ENCODE measurements around the gene SFTPD.
A peak's percentile ranks its signal among the peaks of the same experiment; 100 is the strongest.
"Not testable (repeated sequence)": the region's sequence is repeated elsewhere in the genome, so short reads cannot be mapped to it uniquely, and the experiment has no call there.

Gene SFTPD

DNA sequence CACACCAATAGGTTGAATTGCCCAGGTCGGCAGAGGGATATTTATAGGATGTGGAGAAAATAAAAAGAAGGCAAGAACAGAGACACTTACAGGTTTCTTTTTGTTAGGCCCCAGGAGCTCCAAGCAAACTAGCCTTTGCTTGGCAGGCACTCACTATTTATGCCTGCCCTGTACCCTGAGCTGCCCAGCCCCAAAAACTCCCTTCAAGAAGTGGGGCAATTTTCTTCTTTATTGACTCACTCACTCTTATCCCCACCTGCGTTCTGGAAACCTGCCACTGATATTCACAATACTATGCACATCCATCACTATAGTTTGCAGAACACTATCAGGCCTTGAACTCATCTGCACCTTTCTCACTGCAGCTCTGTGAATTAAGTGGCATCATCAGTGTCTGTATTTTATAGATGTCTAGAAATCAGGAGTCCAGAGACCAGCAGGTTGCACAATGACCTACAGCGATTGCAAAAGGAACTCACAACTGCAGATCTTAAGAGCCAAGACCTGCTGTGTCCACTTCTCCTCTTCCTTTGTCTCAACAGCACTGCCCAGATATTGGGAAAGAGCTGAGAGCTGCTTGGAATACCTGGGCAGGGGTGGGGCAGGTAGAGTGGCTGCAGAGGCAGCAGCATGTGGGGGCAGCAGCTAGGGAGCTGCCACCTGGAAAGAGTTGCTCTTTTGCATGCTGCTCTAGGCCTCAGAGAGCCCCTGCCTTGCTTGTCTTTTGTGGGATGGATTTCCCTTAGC is at the start of gene SFTPD:
Gene SFTPD, minus strand, starts transcription at position 130 of the 747 bp plus-strand sequence. CDS start 2,446 bp downstream, outside the sequence.
- no peak for DNase-seq

DNA sequence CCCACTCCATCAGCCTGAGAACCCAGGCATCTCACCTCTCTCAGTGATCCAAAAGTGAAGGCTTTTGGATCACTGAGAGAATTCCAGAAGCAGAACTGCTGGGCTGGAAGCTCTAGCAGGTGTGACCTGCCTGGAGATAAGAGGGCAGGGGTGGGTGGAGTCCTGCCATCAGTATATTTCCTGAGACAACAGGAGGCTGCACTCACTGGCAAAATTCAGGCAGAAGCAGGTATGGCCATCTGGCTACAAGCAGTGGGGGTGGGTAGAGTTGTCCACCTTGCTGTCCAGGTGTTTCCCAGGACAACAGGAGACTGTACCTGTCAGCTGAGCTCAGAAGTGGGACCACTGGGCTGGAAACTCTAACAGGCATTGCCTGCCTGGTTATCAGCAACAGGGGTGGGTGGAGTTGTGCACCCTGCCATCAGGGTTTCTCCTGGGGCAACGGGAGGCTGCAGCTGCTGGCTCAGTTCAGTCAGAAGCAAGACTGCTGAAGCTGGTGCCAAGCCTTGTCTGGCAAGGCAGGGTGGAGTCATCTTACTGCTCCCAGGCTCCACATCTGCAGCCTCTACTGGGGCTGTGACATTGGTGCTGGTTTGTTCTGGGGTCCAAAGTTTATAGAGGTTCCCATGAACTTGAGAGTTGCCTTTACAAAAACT is 47.2 kb upstream of the SFTPD start:
- peak; percentile 83 for DNase-seq

DNA sequence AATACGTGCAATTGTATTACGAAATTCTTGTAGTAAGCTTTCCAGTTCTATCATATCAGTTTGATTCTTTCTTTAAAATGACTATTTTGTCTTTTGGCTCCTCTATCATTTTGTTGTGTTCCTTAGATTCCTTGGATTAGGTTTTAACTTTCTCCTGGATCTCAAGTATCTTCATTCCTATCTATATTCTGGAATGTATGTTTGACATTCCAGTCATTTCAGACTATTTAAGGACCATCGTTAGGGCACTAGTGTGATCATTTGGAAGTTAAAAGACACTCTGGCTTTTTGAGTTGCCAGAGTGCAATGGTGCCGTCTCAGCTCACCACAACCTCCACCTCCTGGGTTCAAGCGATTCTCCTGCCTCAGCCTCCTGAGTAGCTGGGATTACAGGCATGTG is 45.7 kb upstream of the SFTPD start:
- no peak for DNase-seq

DNA sequence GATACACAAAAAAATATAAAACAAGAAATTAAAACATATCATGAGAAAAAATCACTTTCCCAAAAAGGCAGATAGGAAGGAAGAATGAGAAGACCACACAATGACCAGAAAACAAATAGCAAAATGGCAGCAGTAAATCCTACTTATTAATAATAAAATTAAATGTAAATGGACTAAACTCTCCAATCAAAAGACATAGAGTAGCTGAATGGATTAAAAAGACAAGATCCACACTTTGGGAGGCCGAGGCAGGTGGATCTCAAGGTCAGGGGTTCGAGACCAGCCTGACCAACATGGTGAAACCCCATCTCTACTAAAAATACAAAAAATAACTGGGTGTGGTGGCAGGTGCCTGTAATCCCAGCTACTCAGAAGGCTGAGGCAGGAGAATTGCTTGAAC is 39.3 kb upstream of the SFTPD start:
- not testable (repeated sequence) for DNase-seq

DNA sequence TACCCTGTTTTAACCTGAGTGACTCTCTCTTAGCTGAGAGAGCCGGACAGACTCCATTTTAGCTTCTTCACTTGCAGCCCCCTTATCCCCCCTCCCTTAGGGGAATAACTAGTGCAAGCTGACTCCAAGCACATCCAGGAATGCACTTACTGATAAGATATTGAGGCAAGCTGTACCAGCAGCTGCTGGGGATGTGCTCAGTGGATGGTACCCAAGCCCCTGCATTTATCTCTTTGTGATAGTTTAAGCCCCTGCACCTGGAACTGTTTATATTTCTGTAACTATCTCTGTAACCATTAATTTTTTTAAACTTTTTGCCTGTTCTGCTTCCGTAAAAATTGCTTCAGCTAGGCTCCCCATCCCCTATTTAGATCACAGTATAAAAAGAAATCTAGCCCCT is 37.8 kb upstream of the SFTPD start:
- DNase-seq = not testable (repeated sequence)

DNA sequence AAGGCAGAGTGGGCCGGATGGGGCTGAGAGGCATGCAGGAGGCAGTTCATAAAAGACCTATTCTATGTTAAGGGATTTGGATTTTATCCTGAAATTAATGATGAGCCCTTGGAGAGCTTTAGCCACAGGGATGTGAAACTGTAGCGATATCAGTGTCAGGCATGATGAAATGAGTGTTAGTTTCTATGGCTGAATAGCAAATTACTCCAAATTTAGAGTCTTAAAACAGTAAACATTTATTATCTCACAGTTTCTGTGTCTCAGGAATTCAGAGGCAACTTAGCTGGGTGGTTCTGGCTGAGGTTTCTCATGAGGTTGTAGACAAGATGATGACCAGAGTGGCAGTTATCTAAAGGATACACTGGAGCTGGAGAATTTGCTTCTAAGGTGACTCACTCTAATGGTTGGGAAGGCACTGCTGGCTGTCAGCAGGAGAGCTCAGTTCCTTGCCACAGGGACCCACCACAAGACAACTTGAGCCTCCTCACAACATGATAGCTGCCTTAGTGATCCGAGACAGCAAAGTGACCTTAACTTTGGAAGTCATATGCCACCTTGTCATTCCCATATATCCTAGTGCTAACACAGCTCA is 36.7 kb upstream of the SFTPD start:
- no peak for DNase-seq

DNA sequence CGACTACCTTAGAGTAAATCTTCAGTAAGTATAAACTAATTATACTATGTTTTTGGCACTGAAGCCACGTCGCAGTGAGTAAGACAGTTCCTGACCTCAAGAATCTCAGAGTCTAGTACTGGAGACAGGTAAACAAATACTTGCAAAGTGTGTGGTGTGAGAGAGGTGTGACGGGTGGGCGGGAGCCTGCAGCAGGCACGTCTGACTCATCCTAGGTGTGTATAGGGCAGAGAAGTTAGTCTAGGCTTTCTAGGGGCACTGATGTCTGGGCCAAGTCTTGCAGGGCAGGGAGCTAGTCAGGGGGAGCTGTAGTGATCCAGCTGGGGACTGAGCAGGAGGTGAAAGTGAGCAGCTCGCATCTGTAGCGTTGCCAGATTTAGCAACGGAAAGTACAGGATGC is 35.9 kb upstream of the SFTPD start:
- no peak for DNase-seq

DNA sequence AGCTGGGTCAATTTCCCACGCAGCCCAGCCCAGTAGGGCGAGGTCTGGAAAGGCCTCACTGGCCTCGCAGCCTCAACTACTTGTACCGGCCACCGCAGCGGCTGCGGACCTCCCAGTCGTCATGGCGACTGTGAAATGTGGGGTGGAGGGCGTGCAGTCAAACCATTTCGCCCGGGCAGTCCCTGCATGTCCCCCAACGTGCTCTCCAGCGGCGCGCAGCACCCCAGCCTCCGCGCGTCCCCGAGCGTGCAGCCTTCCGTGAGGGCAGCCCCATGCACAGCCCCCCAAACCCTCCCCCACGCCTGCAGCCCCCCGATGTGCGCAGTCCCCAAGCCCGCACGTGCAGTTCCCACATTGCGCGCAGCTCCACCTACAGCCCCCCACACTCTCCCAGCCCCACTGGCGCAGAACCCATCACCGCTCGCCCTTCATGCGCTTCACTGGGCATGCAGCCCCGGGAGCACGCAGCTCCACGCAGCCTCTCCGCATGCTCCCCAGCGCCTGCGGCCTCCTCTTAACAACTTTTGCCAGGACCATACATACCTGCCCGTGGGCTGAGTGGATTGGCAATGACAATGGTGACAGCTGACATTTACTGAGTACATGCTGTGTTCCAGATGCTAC is 34.5 kb upstream of the SFTPD start:
- no peak for DNase-seq

DNA sequence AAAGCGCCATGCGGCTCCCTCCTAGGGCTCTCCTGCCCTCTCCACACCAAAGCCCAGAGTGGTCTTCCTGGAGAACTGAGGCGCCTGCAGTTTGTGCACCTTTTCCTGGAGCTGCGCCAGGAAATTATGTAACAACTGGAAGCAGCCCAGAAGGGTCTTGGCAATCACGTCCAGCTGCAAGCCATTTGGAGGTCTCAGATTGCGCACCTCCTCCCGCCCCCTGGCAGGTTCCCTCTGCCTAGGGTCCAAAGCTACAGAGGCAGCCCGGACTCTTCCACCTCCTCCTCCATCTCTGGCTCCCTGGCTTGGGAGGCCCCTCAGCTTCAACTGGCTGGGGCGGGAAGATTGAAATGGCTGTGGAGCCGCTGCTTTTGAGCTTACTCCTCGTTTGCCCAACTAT is 34.0 kb upstream of the SFTPD start:
- peak; percentile 23 for DNase-seq

DNA sequence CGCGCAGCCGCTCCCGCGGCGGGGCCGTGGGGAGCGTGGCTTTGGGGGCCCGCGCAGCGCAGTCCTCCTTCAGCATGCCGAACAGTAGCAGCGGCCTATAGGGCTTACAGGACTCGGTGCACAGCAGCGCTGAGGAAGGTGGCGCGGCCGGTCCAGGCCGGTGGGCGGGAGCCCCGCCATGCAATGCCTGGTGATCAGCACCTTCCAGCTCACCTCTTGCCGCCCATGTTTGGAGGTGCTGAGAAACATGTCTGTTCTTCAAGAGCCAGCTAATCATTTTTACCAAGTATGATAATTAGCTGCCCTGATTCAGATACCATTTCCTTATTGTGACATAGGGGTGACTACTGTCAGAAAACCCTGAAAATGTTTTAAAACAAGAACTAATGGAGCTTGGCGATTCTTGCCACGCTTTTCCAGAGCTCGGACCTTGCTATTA is 33.5 kb upstream of the SFTPD start:
- peak; percentile 76 for DNase-seq

DNA sequence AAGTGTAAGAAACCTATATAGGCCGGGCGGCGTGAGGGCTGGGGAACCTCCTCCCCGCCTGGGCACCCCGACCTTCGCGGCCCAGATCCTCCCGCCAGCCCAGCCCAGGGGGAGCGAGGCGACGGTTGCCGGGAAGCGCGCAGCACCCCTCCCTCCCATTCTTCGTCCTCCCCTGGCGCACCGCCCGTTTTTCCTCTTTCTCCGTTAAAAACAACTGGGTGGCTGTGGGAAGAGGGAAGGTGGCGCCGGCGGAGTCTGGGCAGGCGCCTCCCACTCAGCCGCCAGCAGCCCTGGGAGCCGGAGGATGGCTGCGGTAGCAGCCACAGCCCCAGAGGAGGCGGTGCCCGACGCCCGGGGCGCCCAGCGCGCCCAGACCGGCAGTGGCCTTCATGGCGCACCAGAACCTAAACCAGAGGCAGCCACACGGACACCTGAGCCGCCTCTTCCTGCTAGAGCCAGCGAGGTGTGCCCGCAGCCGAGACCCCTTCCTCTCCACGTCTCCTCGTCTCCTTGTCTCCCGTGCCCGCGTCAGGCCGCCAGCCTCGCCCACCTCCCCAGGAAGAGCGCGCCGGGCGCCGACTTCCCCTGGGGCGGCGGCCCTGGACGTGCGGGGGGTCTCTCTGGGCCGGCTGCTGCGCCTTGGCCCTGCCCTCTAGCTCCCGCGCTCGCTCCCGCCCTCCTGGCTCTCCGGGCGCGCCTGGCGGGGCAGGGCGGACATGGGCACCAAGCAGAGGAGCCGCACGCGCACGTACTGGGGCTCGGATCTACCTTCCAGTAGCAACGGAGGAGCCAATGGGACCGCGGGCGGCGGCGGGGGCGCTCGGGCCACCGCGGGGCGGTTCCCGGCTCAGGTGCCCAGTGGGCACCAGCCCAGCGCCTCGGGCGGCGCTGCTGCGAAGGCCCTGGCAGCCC is 32.8 kb upstream of the SFTPD start:
- peak; percentile 83 for DNase-seq

DNA sequence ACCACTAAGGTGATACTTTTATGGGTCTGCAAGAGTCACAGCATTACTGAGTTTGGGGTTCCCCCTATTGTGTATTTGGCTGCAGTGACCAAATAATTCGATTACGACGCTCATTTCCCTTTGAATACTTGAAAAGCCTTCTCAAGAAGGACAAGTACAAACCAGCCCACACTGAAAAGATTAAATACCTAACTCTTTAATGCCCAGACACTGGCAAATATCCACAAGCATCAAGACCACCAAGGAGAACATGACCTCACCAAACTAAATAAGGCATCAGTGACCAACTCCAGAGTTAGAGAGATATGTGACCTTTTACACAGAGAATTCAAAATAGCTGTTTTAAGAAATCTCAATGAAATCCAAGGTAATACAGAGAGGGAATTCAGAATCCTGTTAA is 31.8 kb upstream of the SFTPD start:
- no peak for DNase-seq

DNA sequence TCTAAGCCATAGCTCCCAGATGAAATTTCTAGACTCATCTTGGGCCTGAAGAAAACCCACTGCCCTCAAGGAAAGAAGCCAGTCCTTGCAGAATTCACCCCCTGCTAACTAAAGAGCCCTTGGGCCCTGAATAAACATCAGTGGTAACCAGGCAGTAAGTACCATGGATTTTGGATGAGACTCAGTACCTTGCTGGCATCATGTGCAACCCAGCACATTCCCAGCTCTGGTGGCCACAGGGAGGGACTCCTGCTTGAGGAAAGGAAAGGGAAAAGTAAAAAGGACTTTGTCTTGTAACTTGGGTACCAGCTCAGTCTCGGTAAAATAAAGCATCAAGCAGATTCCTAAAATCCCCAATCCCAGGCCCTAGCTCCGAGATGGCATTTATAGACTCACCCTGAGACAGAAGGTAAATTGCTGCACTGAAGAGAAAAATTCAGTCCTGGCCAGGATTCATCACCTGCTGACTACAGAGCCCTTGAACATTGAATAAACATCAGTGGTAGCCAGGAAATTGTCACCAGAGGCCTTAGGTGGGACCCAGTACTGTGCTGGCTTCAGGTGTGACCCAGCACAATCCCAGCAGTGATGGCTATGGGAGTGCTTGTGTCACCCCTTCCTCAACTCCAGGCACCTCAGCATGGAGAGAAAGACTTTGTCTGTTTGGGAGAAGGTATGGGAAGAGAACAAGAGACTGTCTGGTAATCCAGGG is 31.2 kb upstream of the SFTPD start:
- peak; percentile 48 for DNase-seq

DNA sequence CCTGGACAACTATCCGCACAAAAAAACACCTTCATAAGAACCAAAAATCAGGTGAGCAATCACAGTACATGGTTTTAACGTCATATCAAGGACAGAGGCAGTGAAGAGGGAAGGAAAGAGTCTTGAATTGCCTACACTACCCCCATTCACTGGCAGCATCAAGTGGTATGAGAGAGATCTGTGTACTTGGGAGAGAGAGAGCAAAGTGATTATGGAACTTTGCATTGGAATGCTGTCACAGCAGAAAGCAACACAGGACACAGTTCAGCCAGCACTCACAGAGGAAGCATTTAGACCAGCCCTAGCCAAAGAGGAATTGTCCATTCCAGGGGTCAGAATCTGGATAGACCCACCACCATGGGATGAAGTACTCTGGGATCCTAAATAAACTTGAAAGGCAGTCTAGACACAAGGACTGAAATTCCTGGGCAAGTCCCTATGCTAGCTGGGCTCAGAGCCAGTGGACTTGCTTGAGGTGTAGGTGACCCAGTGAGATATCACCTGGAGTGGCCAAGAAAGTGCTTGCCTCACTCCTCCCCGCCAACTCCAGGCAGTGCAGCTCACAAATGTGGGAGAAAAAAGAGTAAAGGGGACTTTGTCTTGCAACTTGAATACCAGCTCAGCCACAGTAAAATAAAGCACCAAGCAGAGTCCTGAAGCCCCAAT is 30.5 kb upstream of the SFTPD start:
- no peak for DNase-seq

DNA sequence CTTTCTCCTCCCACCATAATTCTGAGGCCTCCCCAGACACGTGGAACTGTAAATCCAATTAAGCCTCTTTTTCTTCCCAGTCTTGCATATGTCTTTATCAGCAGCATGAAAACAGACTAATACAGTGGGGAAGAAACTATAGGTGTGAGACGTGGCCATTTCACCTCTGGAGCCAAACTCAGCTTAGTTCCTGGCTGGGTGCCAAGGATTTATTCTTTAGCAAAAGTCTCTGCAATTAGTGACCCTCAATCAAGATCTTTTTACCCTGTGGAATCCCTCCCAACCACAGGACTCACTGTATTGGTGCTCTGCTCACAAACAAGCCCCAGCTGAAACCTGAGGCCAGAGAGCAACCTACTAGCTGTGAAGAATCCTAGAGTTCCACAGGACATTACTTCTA is 28.1 kb upstream of the SFTPD start:
- no peak for DNase-seq

DNA sequence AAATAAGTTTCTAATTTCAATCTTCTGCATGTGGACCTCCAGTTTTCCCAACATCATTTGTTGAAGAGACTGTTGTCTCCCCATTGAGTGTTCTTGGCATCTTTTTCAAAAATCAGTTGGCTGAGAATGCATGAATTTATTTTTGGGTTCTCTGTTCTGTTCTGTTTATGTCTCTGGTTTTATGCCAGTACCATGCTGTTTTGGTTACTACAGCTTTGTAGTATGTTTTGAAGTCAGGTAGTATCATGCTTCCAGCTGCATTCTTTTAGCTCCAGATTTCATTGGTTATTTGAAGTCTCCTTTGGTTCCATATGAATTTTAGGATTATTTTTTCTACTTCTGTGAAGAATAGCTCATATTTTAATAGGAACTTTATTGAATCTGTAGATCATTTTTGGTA is 21.2 kb upstream of the SFTPD start:
- no peak for DNase-seq

DNA sequence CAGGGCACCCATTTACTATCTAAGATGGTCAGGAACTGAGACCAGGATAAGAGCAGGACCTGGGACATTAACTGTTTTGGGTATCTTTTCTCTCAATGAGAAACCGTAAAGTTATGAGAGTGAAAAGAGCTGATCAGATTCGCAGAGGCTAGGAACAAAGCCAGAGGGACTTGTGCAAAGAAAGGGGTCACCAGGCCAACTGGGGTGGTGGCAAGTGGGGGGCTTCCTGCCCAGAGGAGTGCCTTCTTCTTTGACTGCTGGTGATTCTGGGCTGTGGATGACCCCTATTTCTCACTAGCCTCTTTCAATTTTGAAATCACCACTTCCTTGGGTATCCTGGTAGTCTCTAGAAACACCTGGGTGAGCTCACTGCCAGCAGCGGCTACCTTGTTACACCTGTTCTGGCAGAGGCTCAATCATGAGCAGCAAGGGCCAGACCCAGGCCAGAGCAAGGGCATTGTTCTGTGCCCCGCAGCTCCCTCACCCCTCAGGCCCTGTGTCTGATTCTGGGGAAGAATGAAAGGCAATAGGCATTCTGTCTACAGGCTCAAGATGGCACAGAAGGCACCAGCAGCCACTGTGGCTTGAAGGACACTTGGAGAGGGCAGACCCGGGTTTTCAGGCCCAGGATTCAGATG is 999 bp downstream of the SFTPD start:
- DNase-seq = no peak

DNA sequence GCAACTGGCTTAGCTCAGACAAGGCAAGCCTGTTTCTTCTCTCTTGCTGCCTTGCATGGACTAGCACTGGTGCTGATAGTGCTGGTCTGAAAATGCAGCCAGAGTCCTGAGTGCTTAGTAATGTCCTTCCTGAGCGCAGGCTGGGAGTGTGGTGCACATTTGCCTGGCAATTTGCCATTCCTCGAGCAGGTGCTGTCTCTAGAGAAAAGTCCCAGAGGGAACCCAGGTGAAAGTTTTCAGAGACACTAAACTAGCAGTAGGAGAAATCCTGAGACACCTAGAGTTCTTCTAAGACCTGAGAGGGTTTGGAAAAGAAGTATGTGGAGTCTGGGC is 1.9 kb downstream of the SFTPD start:
- peak; percentile 18 for DNase-seq

DNA sequence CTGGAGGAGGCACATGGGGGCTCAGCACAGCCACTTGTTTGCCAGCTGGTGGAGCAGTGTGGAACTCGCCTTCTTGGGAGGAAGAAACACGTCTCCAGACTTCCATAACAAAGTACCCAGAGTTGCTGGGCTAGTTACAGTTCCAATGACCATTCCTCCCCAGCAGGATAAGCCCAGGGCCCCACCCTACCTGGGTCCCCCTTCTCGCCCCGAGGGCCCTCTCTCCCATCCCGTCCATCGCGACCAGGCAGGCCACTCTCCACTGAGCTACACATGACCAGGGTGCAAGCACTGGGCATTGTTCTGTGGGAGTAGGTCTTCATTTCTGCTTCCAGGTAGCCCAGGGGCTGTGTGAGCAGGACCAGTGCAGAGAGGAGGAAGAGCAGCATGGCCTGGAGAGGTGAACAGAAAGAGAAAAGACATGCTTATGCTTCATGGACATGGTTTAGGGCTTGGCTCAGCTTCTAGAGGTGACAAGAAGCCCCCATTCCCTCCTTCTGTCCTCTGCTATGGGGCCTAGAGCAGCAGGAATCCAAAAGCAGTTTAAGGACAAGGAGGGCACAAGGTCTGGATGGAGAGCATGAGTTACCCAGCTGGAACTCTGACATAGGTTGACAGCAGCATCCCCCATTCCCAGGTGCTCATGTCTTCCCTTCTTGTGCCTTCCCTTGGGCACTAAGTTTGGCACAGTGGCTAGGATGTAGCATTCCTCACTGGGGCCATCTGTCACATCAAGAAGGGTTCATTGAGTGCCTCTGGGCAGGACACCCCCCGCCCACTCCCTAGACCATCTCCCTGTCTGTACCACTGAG is 2.4 kb downstream of the SFTPD start:
- DNase-seq = no peak

All from NCI-H510A treated with DMSO at 0.1 percent for 48 hours (cell line).